ENCODE results near the gene DEFB132. TPM values are rescaled to one million over a fixed set of nuclear protein-coding genes. Genes with fewer than 3 reads are reported as not detected.

Gene DEFB132
- polyA plus RNA-seq, 1 of the 3 experiments (the other 2 are of a cell fraction), result not detected

DNA sequence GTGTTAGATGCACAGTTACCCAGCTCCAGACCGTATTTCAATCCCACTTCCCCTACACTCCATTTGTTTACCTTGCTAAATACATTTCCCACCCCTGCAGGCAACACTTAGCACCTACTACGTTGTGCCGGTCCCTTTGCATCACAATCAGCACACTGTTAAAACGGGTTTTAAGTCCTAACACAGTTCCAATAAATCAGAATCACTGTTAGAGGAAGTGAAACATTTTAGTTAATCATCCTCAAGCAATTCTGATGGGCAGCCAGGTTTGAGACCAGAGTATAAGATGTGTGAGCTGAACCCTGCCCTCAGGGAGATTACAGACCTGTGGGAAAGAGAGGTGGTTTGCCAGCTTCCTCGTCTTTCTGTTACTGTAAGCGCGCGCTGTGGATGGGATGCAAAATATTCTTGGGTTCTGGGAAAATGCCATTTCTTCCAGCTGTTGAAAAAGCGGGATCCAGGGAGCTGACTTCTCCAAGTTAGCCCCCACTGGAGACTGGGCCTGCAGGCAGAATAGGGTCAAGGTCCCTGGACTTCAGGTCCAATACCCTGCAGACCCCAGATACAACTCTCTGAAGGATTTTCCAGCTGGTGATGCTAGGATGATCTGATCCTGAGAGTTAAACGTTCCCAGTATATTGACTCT, 42.9 kb downstream of the DEFB132 start:
- Histone ChIP-seq H3K9me2 (no peaks in the 10 kb centered on the region), H3K9me3 (no peaks in the 10 kb centered on the region), H3K9ac (no peak overlapping the region), H3K4me1 (ENCODE audit: control insufficient read depth in 1 of 2, insufficient read depth in 2 of 2, low read depth in 1 of 2, low read length in 1 of 2) (peaks cover 20 to 24% of the 10 kb centered on the region in 2 experiments), H3F3A (replicated peaks; ENCODE audit: insufficient read depth) (peaks cover 18% of the 10 kb centered on the region), H3K27me3 (ENCODE audit: insufficient read depth) (no peaks in the 10 kb centered on the region), H3K4me3 (ENCODE audit: low read depth in 2 of 2, low read length in 1 of 2) (peak overlapping the region in 1 of 2 experiments; percentile 87; a peak in 3 of 4 replicates), H2AFZ (ENCODE audit: low read depth) (no peak overlapping the region), H3K27ac (ENCODE audit: low read depth in 2 of 2, low read length in 1 of 2) (peak overlapping the region in 1 of 2 experiments; percentile 3; a peak in 1 of 4 replicates), H3K4me2 (peak overlapping the region; percentile 86), H3K79me2 (ENCODE audit: insufficient read depth) (peaks cover 34% of the 10 kb centered on the region), H4K20me1 (ENCODE audit: insufficient read depth) (peaks cover 16% of the 10 kb centered on the region), H3K36me3 (replicated peaks in 1 of 2; ENCODE audit: control insufficient read depth in 1 of 2, insufficient read depth in 2 of 2, low read length in 1 of 2) (peaks cover 15 to 20% of the 10 kb centered on the region in 2 experiments)
- 80% methylated on average over 10 of the region's 10 CpGs for WGBS (ENCODE audit: low lambda C conversion rate)
- POLR2A ChIA-PET, result interaction anchor here (4.8 kb wide), 1 partner anchor 24 kb away, joined by 29 read pairs; the partner anchor contains the start of gene SOX12
- DNase-seq, result no peak
- TF ChIP-seq FOSL2 (IDR thresholded peaks at IDR 0.05; ENCODE audit: borderline replicate concordance, low read depth), result no peak
- TF ChIP-seq, protein P1, sequence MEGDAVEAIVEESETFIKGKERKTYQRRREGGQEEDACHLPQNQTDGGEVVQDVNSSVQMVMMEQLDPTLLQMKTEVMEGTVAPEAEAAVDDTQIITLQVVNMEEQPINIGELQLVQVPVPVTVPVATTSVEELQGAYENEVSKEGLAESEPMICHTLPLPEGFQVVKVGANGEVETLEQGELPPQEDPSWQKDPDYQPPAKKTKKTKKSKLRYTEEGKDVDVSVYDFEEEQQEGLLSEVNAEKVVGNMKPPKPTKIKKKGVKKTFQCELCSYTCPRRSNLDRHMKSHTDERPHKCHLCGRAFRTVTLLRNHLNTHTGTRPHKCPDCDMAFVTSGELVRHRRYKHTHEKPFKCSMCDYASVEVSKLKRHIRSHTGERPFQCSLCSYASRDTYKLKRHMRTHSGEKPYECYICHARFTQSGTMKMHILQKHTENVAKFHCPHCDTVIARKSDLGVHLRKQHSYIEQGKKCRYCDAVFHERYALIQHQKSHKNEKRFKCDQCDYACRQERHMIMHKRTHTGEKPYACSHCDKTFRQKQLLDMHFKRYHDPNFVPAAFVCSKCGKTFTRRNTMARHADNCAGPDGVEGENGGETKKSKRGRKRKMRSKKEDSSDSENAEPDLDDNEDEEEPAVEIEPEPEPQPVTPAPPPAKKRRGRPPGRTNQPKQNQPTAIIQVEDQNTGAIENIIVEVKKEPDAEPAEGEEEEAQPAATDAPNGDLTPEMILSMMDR (IDR thresholded peaks at IDR 0.05), result no peak
- CTCF ChIA-PET, result interaction anchor here (2.4 to 3.3 kb wide), 2 partner anchors 9 to 31 kb away, joined by 14 to 23 read pairs; no protein-coding TSS in a partner anchor

DNA sequence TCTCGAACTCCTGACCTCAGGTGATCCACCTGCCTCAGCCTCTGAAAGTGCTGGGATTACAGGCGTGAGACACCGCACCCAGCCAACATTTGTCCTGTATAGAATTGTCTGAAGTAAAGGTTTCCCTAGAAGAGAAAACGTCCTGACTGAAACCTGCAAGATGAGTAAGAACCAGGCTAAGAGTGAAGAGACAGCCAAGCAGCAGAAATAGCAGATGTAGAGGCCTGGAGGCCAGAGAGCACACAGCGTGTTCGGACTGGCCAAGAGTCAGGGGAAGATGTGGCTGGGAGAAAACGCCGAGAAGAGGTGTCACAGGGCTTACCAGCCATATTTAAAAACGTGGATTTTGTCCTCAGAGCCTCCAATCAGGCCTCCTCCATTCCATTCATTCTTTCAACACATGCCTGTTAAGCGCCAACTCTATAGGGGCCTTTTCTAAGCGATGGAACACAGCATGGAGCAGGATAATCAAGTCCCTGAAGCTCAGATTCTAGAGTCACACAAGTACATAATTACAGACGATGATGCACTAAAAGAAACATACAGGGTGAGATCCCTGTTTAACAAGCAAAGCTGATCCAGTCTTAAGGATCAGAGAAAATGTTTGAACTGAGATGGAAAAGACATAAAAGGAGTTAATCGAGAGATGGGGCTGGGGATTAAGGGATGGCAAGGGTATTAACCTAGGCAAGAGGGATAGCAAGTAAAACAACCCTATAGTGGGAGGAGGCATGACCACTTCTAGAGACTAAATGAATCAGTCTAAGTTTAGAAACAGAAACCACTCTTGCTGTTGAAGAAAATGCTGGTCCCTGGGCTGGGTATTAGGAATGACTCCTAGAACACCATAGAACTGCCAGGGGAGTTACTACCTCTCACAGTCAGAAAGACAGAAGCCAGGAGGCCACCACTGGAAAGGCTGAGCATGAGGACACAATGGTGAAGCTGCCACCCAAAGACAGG, 44.6 kb downstream of the DEFB132 start:
- WGBS (ENCODE audit: low lambda C conversion rate), result 93% methylated on average over 13 of the region's 13 CpGs
- Histone ChIP-seq H3K4me1 (ENCODE audit: control insufficient read depth in 1 of 2, insufficient read depth in 2 of 2, low read depth in 1 of 2, low read length in 1 of 2) (peaks cover 16 to 24% of the 10 kb centered on the region in 2 experiments), H4K20me1 (ENCODE audit: insufficient read depth) (peaks cover 16% of the 10 kb centered on the region), H3K4me2 (no peak overlapping the region), H3K4me3 (ENCODE audit: low read depth in 2 of 2, low read length in 1 of 2) (no peak overlapping the region), H3K27me3 (ENCODE audit: insufficient read depth) (no peaks in the 10 kb centered on the region), H2AFZ (ENCODE audit: low read depth) (no peak overlapping the region), H3K9me2 (no peaks in the 10 kb centered on the region), H3K79me2 (ENCODE audit: insufficient read depth) (peaks cover 34% of the 10 kb centered on the region), H3K27ac (ENCODE audit: low read depth in 2 of 2, low read length in 1 of 2) (no peak overlapping the region), H3K9me3 (no peaks in the 10 kb centered on the region), H3F3A (replicated peaks; ENCODE audit: insufficient read depth) (peaks cover 16% of the 10 kb centered on the region), H3K9ac (no peak overlapping the region), H3K36me3 (replicated peaks in 1 of 2; ENCODE audit: control insufficient read depth in 1 of 2, insufficient read depth in 2 of 2, low read length in 1 of 2) (peaks cover 15 to 20% of the 10 kb centered on the region in 2 experiments)
- ChIA-PET POLR2A (no interaction called here), CTCF (interaction anchor here (0.7 kb wide), 1 partner anchor 28 kb away, joined by 3 read pairs; no protein-coding TSS in a partner anchor)
- DNase-seq, result no peak
- TF ChIP-seq, protein P2, sequence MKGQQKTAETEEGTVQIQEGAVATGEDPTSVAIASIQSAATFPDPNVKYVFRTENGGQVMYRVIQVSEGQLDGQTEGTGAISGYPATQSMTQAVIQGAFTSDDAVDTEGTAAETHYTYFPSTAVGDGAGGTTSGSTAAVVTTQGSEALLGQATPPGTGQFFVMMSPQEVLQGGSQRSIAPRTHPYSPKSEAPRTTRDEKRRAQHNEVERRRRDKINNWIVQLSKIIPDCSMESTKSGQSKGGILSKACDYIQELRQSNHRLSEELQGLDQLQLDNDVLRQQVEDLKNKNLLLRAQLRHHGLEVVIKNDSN (IDR thresholded peaks at IDR 0.05; ENCODE audit: borderline replicate concordance, low read depth), result no peak
- TF ChIP-seq, protein P3, sequence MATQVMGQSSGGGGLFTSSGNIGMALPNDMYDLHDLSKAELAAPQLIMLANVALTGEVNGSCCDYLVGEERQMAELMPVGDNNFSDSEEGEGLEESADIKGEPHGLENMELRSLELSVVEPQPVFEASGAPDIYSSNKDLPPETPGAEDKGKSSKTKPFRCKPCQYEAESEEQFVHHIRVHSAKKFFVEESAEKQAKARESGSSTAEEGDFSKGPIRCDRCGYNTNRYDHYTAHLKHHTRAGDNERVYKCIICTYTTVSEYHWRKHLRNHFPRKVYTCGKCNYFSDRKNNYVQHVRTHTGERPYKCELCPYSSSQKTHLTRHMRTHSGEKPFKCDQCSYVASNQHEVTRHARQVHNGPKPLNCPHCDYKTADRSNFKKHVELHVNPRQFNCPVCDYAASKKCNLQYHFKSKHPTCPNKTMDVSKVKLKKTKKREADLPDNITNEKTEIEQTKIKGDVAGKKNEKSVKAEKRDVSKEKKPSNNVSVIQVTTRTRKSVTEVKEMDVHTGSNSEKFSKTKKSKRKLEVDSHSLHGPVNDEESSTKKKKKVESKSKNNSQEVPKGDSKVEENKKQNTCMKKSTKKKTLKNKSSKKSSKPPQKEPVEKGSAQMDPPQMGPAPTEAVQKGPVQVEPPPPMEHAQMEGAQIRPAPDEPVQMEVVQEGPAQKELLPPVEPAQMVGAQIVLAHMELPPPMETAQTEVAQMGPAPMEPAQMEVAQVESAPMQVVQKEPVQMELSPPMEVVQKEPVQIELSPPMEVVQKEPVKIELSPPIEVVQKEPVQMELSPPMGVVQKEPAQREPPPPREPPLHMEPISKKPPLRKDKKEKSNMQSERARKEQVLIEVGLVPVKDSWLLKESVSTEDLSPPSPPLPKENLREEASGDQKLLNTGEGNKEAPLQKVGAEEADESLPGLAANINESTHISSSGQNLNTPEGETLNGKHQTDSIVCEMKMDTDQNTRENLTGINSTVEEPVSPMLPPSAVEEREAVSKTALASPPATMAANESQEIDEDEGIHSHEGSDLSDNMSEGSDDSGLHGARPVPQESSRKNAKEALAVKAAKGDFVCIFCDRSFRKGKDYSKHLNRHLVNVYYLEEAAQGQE (IDR thresholded peaks at IDR 0.05; ENCODE audit: low read depth, low read length), result no peak
- no peak for TF ChIP-seq POLR2AphosphoS5 (IDR thresholded peaks at IDR 0.05; ENCODE audit: low read depth, low read length)
